HG02678 (cell line): Measurements from ENCODE around the gene ZSWIM8.
A peak's percentile ranks its signal among the peaks of the same experiment; 100 is the strongest.

Experiments
- ATAC-seq: cut with Tn5 transposase; IDR thresholded peaks from one replicate; pipeline ENCODE4 v1.9.1; 2021; ENCODE audit warnings: mild to moderate bottlenecking, moderate library complexity; ENCODE audit not compliant: unreplicated experiment

The ZSWIM8 gene

GRCh38 chr10:73840056-73840402 lies 54.6 kb downstream of the ZSWIM8 start:
- ATAC-seq, result no peak

GRCh38 chr10:73840403-73841060 lies 55.1 kb downstream of the ZSWIM8 start:
- ATAC-seq, result no peak

GRCh38 chr10:73841061-73841421 lies 55.6 kb downstream of the ZSWIM8 start:
- ATAC-seq, result no peak

GRCh38 chr10:73841526-73842285 lies 56.3 kb downstream of the ZSWIM8 start:
- ATAC-seq, result no peak

DNA sequence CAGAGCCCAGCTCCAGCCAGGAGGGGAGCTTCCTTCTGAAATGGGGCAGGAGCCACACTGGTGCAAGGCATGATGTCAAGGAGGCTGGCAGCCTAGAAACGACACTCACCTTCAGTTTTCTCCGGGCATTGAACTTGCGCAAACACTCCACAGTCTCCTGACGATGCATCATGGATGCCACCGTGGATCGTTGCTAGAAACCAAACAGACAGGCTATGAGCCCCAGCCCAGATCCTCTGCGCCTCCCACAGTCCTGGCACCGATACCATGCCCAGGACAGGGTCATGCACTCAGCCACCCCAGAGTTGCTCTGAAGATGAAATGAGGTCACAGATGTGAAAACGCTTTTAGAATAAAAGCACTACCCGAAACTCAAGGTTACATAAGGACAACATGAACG lies 56.9 kb downstream of the ZSWIM8 start:
- ATAC-seq, result no peak

GRCh38 chr10:73843261-73843660 lies 57.9 kb downstream of the ZSWIM8 start:
- ATAC-seq, result no peak

GRCh38 chr10:73847031-73847430 lies 61.6 kb downstream of the ZSWIM8 start:
- ATAC-seq, result no peak

- ATAC-seq, result peak; percentile 89
Measured at GRCh38 chr10:73848821-73849489, 63.5 kb downstream of the ZSWIM8 start.

DNA sequence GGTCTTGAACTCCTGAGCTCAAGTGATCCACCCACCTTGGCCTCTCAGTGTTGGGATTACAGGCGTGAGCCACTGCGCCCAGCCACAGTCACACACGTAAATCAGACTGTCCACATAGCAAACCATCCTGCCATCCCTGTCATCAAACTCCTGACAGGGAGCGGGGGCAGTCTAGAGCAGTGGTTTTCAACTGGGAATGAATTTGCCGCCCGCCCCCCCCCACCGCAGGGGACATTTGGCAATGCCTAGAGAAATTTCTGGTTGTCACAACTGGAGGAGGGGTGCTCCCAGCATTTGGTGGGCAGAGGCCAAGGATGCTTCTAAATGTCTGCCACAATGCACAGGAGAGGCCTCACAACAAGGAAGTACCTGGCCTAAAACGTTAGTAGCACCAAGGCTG lies 64.8 kb downstream of the ZSWIM8 start:
- ATAC-seq, result no peak

GRCh38 chr10:73850863-73851461 lies 65.6 kb downstream of the ZSWIM8 start:
- no peak for ATAC-seq
